K562 (cell line): ENCODE measurements around the gene DLST. TPM values are rescaled to one million over a fixed set of nuclear protein-coding genes. Genes with fewer than 3 reads are reported as not detected.

Experiments used
- ATAC-seq: fragments of 200-7000 bp; cut with Tn5 transposase; 3 replicates; pipeline ENCODE4 v1.9.1; 2020; ENCODE audit warnings: moderate library complexity
- BruUV-seq: library from RNA; stranded (reverse); fragments of 400-500 nt; replicated peaks from 2 replicates; lab custom pipeline; 2021; lab: Mats Ljungman, UMichigan
- CTCF ChIA-PET: fragments of 300-600 bp; formaldehyde crosslinking; extraction: SDS; loops from one replicate; lab custom pipeline; 2021; ENCODE audit warnings: low intra/inter-chr PET ratio; lab: Yijun Ruan, JAX
- POLR2A ChIA-PET: fragments of 300-600, 350-650 bp; sonication (Branson Sonifier 250); formaldehyde crosslinking; extraction: SDS; loops from one replicate; lab custom pipeline; 2021; ENCODE audit warnings: antibody characterized with exemption, inconsistent platforms; lab: Yijun Ruan, JAX
- DNase-seq, 4 experiments: peaks; one replicate each; pipeline versions ENCODE4 v3.0.0 to v3.0.0-alpha.2; 2011 to 2018; ENCODE audit warnings: low spot score in 3 of 4, mixed read lengths in 3 of 4; ENCODE audit errors: extremely low read depth in 1 of 4
- FAIRE-seq: peaks from 2 replicates; lab custom pipeline; 2011; peaks lifted over from hg19 to GRCh38; lab: Jason Lieb, UNC
- H2AFZ ChIP-seq: 2 replicates; pipeline ENCODE4 v1.6.0; 2011; ENCODE audit warnings: low read depth, low read length, control low read depth, inconsistent platforms
- H3K27ac ChIP-seq: fragments of 200-600 bp; 3 replicates; pipeline ENCODE4 v1.8.0; 2011; ENCODE audit warnings: low read depth, mild to moderate bottlenecking, control low read depth, inconsistent platforms, low read length, moderate library complexity, mixed read lengths; ENCODE audit errors: extremely low read depth
- H3K27me3 ChIP-seq, 2 experiments: fragments of 300-600 bp in 1 of 2; 2 replicates in 1 of 2; 3 replicates in 1 of 2; pipeline versions ENCODE4 v1.6.0 to v1.8.0; 2011; ENCODE audit warnings: inconsistent platforms in 2 of 2, low read length in 2 of 2, mild to moderate bottlenecking in 1 of 2, mixed read lengths in 1 of 2, moderate library complexity in 1 of 2; ENCODE audit not compliant: control insufficient read depth in 2 of 2, insufficient read depth in 2 of 2
- H3K36me3 ChIP-seq: fragments of 300-600 bp; 3 replicates; pipeline ENCODE4 v1.8.0; 2011; ENCODE audit warnings: mild to moderate bottlenecking, low read length, inconsistent platforms; ENCODE audit not compliant: control insufficient read depth, insufficient read depth
- H3K4me1 ChIP-seq, 2 experiments: fragments of 200-600 bp in 1 of 2; replicated peaks in 1 of 2; 2 replicates in 1 of 2; 3 replicates in 1 of 2; pipeline versions ENCODE4 v1.5.1 to v1.8.0; 2011; ENCODE audit warnings: inconsistent platforms in 2 of 2, low read length in 2 of 2, mild to moderate bottlenecking in 1 of 2, mixed read lengths in 1 of 2, moderate library complexity in 1 of 2; ENCODE audit not compliant: control insufficient read depth in 2 of 2, insufficient read depth in 2 of 2
- H3K4me2 ChIP-seq: 2 replicates; pipeline ENCODE4 v1.6.1; 2011; ENCODE audit warnings: low read length, control low read depth, inconsistent platforms, mixed read lengths; ENCODE audit not compliant: insufficient read depth
- H3K4me3 ChIP-seq: fragments of 200-600 bp; sonication (generic), shearing (Covaris generic); 2 replicates; pipeline ENCODE4 v1.5.1; 2016; ENCODE audit warnings: control low read depth, inconsistent platforms
- H3K79me2 ChIP-seq: fragments of 200-600 bp; 3 replicates; pipeline ENCODE4 v1.8.0; 2011; ENCODE audit warnings: low read length, inconsistent platforms; ENCODE audit not compliant: control insufficient read depth, insufficient read depth
- H3K9ac ChIP-seq, 2 experiments: 2 replicates each; pipeline versions ENCODE4 v1.6.0 to v1.6.1; 2011; ENCODE audit warnings: low read depth in 2 of 2, low read length in 2 of 2, control low read depth in 1 of 2, inconsistent platforms in 1 of 2, mild to moderate bottlenecking in 1 of 2, mixed read lengths in 1 of 2; ENCODE audit not compliant: insufficient read depth in 1 of 2
- H3K9me1 ChIP-seq: one replicate; pipeline ENCODE4 v1.6.0; 2011; ENCODE audit warnings: inconsistent platforms, mild to moderate bottlenecking, low read length, moderate library complexity; ENCODE audit not compliant: control insufficient read depth, insufficient read depth
- H3K9me3 ChIP-seq: replicated peaks from 2 replicates; pipeline ENCODE4 v1.5.1; 2011; ENCODE audit warnings: low read depth, low read length, inconsistent platforms; ENCODE audit not compliant: control insufficient read depth, insufficient read depth
- H4K20me1 ChIP-seq: replicated peaks from 2 replicates; pipeline ENCODE4 v1.6.1; 2011; ENCODE audit warnings: low read length, inconsistent platforms, mixed read lengths; ENCODE audit not compliant: control insufficient read depth, insufficient read depth
- CBX2 ChIP-seq: fragments of 200-600 bp; sonication (generic); IDR thresholded peaks from one replicate; pipeline ENCODE4 v1.6.1; 2012; ENCODE audit warnings: mild to moderate bottlenecking, low read length, inconsistent platforms; ENCODE audit not compliant: insufficient read depth, poor library complexity, severe bottlenecking
- EGR1 ChIP-seq: fragments of 450-650 bp; conservative IDR thresholded peaks from 2 replicates; pipeline ENCODE4 v1.6.1; 2017; ENCODE audit warnings: mild to moderate bottlenecking
- HMGXB4 ChIP-seq: sonication (generic); formaldehyde crosslinking; IDR thresholded peaks from 2 replicates; pipeline ENCODE4 v1.8.1; 2023; ENCODE audit warnings: mild to moderate bottlenecking, missing genetic modification reagents
- IRF1 ChIP-seq: sonication (generic); formaldehyde crosslinking; IDR thresholded peaks from 2 replicates; pipeline ENCODE4 v1.8.0; 2022; ENCODE audit warnings: missing genetic modification reagents, mild to moderate bottlenecking, borderline replicate concordance
- NR0B1 ChIP-seq: fragments of 450-650 bp; IDR thresholded peaks from one replicate; pipeline ENCODE4 v1.6.1; 2018; ENCODE audit warnings: mild to moderate bottlenecking, moderate library complexity; ENCODE audit not compliant: partially characterized antibody
- PCBP1 ChIP-seq: fragments of 200-400 bp; formaldehyde crosslinking; IDR thresholded peaks from 2 replicates; pipeline ENCODE4 v1.6.1; 2018; ENCODE audit warnings: mild to moderate bottlenecking, low read depth, low read length; ENCODE audit not compliant: poor library complexity, severe bottlenecking
- TCF7L2 ChIP-seq: fragments of 150-350 bp; IDR thresholded peaks from 2 replicates; pipeline ENCODE4 v1.6.1; 2016; ENCODE audit warnings: low read depth, mild to moderate bottlenecking, low read length, moderate library complexity
- VEZF1 ChIP-seq: fragments of 200-800 bp; sonication (Bioruptor generic); IDR thresholded peaks from 2 replicates; pipeline ENCODE4 v1.6.1; 2017; ENCODE audit warnings: missing genetic modification characterization, missing compliant biosample characterization
- ZNF609 ChIP-seq: sonication (generic); formaldehyde crosslinking; IDR thresholded peaks from 2 replicates; pipeline ENCODE4 v1.8.1; 2023; ENCODE audit warnings: missing genetic modification reagents, mild to moderate bottlenecking, borderline replicate concordance
- WGBS: fragments of 100-300 bp; shearing (Covaris generic); methylation state at CpG from one replicate; pipeline ENCODE4 v1.1.6; 2016; ENCODE audit warnings: low coverage, mixed read lengths; ENCODE audit not compliant: insufficient coverage; ENCODE audit errors: missing lambda C conversion rate; 5-methylcytosine and 5-hydroxymethylcytosine counted together
- in situ Hi-C: fragments of 300-500 bp; cut with MboI; formaldehyde crosslinking; loops from 4 replicates; pipeline ENCODE4 v1.15.0; 2018; ENCODE audit warnings: inconsistent platforms, mixed read lengths
- intact Hi-C: fragments of 100-400 bp; cut with micrococcal nuclease; formaldehyde crosslinking; loops from 2 replicates; pipeline ENCODE4 v1.14.2; 2022
- polyA plus RNA-seq, 8 experiments: library from polyadenylated mRNA; depleted of rRNA in 4 of 8; stranded (reverse) in 5 of 8; unstranded in 3 of 8; fragments of >200 nt; fragmentation: Nextera tagmentation in 2 of 8; fragmentation: Illumina TruSeq in 1 of 8; extraction: Ambion mirVana in 2 of 8; extraction: Trizol in 1 of 8; gene quantifications; 2 replicates each; pipeline versions ENCODE4 v1.2.1 to v1.2.3, GENCODE V29; 2011 to 2014; ENCODE audit warnings: inconsistent platforms in 1 of 8, missing spikeins in 1 of 8
- total RNA-seq, 7 experiments: library from RNA; depleted of rRNA in 6 of 7; stranded (reverse); fragments of >200 nt in 6 of 7; fragmentation: Illumina TruSeq in 2 of 7; extraction: Trizol in 2 of 7; gene quantifications; 2 replicates each; pipeline versions ENCODE4 v1.2.1 to v1.2.3, GENCODE V29; 2011 to 2021; ENCODE audit warnings: low replicate concordance in 1 of 7

The DLST gene
- total and polyA plus RNA-seq, 9 of the 15 experiments (the other 6 are each of a cell fraction or from before 2014, with no cell fraction given) = 3.0 to 73.7 (median 45.4) TPM

- 51% methylated on average over 5 of the region's 9 CpGs for WGBS
- Histone ChIP-seq H3K4me2 (no peak overlapping the region), H3K79me2 (no peaks in the 10 kb centered on the region), H3K9me1 (no peaks in the 10 kb centered on the region), H3K27ac (no peak overlapping the region), H4K20me1 (no peaks in the 10 kb centered on the region), H2AFZ (no peak overlapping the region), H3K9ac (peak overlapping the region in 1 of 2 experiments; percentile 73; a peak in 2 of 4 replicates), H3K4me1 (peaks cover 10 to 45% of the 10 kb centered on the region in 2 experiments; a peak in 3 of 5 replicates), H3K36me3 (peaks cover 15% of the 10 kb centered on the region; the same call in 2 of the 3 replicates), H3K27me3 (no peaks in the 10 kb centered on the region), H3K4me3 (no peak overlapping the region), H3K9me3 (no peaks in the 10 kb centered on the region)
- DNase-seq (peak in 1 of 4 experiments; percentile 28), ATAC-seq (peak; percentile 10; the same call in 2 of the 3 replicates), FAIRE-seq (no peak)
- intact Hi-C loops (loop anchor here (5.0 kb wide), 1 partner anchor 302 kb away; no protein-coding TSS in a partner anchor), in situ Hi-C loops (no loop called here)
- ChIA-PET CTCF (no interaction called here), POLR2A (interaction anchor here (0.7 to 0.9 kb wide), 2 partner anchors 8 to 18 kb away, joined by 3 read pairs; no protein-coding TSS in a partner anchor)
- no TSS peak for BruUV-seq
- TF ChIP-seq IRF1 (CRISPR knock-in tag) = no peak
- TF ChIP-seq ZNF609 (CRISPR knock-in tag) = no peak
- TF ChIP-seq EGR1 = peak; percentile 57
- no peak for TF ChIP-seq NR0B1
- no peak for TF ChIP-seq PCBP1
- no peak for TF ChIP-seq HMGXB4 (CRISPR knock-in tag)
- TF ChIP-seq TCF7L2 = no peak
- TF ChIP-seq CBX2 = no peak
- TF ChIP-seq VEZF1 (CRISPR knock-in tag) = peak; percentile 58; the same call in 1 of the 2 replicates
These were observed 27.2 kb downstream of the DLST start for GRCh38 chr14:74908861-74909341.
